SH-SY5Y (cell line): ENCODE results near the gene TRPC4AP.

Source experiments
- GATA2 ChIP-seq: IDR thresholded peaks from 2 replicates; pipeline ENCODE4 v1.6.1; 2011; ENCODE audit warnings: mild to moderate bottlenecking, low read depth, low read length
- GATA3 ChIP-seq: IDR thresholded peaks from 2 replicates; pipeline ENCODE4 v1.6.1; 2011; ENCODE audit warnings: low read depth, mild to moderate bottlenecking, low read length, moderate library complexity

TRPC4AP gene

DNA sequence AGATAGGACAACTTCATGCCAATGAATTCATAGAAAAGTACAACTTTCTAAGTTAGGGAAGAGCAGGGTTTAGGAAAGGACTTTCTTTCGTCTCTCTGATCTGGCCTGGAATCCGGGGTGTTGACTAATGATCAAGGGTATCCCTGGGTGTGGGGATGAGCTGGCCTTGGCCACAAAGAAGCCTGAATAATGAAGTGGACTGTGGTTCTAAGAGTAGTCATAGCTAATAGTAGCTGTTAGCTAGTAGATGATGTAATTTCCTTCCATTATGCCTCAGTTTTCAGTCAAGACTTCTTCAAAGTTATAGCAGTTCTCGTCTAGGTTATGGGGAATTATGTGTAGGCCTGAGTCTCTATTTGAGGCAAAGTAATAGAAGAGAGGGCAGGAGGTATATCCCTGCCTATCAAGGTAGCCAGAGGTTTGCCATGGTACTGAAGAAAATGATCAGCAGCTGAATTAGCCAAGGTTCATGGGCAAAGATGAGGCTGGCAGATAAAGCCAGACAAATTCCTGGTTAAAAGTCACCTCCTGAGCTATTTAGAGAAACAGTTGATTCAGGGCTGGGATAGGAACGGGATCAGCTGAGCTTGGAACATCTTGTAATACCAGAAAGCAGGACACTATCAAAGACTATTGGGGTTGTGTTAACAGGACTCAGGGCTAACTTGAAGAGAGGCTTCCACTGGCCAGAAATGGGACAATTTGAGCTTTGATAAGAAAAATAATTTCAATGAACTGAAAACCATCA, 18.7 kb upstream of the TRPC4AP start:
- TF ChIP-seq GATA3 = no peak
- TF ChIP-seq GATA2 = no peak

DNA sequence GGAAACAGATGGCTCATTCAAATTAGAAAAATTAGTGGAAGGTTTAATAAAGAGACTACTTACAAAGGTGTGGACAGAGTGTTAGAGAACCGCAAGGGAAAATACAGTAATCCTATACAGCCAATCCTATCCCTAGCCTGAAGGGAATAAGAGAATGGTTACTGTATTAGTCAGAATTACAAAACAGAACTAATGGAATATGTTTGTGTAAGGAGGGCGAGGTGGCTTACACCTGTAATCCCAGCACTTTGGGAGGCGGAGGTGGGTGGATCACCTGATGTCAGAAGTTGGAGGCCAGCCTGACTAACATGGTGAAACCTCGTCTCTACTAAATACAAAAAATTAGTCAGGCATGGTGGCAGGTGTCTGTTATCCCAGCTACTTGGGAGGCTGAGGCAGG, 16.3 kb upstream of the TRPC4AP start:
- TF ChIP-seq GATA2 (no peak), GATA3 (no peak)

DNA sequence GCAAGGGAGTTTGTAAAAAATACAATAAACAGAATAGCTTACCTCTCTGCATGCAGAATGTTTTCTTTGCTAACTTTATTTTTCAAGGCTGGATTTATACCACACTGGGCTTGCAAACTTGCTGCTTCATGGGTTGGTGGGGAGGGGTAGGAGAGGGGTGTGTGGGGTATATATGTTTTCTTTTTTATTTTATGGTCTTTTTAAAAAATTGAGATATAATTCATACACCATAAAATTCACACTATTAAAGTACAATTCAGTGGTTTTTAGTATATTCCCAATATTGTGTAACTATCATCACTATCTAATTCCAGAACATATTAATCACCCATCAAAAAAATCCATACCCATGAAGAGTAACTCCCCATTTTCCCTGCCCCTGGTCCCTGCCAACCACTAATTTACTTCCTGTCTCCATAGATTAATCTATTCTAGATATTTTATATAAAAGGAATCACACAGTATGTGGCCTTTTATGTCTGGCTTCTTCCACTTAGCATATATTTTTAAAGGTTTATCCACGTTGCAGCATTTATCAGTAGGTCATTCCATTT, 14.3 kb upstream of the TRPC4AP start:
- TF ChIP-seq GATA3 = no peak

DNA sequence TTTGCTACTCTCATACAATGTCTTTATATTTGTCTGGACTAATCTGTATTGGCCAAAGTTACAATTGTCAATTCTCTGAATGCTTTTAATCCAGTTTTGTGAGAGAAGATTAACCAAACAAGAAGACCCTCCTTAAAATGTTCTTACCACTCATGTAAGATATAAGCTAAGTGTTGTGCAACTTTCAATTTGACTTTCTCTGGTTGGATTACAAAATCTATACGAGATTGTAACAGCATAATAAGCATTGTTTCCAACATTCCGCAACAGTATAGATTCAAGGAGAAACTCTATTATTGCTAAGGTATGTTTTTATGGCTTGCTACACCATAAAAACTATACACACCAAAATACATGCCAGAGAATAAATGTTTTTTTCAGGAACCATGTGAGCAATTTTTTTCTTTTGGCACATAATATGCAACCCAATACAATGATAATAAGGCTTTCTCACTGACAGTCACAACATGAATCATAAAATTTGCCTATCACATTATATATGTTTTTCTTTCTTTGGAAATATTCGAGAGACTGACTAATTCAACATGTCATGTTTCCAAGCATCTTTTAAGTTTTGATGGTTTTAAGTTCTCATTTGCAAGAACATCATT, 12.2 kb upstream of the TRPC4AP start:
- no peak for TF ChIP-seq GATA2
- no peak for TF ChIP-seq GATA3

DNA sequence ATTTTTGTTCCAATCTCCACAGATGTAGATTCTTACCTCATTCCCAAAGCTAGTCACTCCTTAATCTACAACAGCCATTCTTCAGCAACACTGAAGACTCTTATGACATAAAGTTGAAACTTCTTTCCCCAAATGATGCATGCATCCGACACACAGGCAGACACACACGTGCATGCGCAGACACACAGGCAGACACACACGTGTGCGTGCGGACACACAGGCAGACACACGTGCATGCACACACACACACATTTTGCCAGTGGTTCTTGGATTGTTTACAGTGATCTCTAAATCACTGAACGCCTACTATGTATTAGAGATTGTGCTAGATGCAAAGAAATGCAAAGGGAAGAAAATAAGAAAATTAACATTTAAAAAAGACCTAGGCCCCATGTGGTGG, 9.0 kb upstream of the TRPC4AP start:
- TF ChIP-seq GATA3 (no peak), GATA2 (no peak)

DNA sequence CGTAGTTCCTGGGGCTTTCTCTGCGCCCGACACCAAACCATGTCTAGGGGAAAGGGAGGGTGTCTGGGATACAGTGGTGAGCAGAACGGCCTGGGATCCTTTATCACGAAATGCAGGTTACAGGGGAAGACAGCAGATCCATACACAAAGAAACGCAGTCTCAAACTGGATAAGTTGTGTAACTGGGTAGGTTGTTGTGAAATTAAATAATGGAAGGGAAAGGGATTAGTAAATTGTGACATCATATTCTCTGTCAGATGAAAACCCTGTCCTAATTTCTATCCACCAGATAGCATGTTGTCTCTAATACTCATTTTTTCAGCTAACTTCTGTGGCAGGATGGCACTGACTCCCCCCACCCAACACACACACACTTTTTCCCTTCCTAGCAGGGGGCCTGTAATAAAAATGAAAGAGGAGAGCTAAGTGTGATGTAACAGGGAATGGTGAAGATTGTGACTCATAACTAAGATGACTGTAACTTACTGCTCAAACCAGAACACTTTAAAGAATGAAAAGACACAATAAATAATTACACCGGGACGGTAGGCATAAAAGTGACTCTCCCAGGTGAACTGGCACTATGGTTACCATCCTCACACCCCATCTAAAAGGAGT, 769 bp upstream of the TRPC4AP start:
- TF ChIP-seq GATA3 = no peak
- TF ChIP-seq GATA2 = no peak

DNA sequence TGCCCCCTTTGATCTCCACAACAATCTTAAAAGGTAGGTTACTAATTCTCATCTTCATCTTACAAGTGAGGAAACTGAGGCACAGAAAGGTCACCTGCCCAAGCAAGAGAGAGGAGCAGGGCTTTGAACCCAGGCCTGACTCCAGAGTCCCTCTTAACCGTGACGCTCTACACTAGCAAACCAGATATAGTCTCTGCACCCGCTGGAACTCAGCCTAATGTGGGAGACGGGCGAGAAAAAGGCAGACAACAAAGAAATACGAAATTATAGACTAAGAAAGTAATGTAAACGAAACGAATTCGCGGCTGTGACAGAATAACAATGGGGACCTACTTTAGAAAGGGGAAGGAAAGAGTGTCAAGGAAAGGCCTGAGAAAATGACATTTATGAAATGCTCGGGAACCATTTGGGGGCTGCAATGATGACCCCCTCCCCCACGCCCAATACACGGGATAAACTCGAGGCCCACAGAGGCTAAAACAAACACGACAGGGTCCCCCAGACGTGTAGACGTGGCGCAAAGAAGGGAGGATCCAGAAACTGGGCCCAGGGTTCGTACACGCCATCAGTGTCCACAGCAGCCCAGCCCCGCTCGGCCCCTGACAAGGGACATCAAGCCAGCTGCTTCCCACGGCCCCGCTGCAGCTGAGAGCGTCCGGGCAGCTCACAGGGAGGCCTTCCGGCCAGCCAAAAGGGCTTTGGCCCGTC, 637 bp downstream of the TRPC4AP start:
- no peak for TF ChIP-seq GATA3
- no peak for TF ChIP-seq GATA2

DNA sequence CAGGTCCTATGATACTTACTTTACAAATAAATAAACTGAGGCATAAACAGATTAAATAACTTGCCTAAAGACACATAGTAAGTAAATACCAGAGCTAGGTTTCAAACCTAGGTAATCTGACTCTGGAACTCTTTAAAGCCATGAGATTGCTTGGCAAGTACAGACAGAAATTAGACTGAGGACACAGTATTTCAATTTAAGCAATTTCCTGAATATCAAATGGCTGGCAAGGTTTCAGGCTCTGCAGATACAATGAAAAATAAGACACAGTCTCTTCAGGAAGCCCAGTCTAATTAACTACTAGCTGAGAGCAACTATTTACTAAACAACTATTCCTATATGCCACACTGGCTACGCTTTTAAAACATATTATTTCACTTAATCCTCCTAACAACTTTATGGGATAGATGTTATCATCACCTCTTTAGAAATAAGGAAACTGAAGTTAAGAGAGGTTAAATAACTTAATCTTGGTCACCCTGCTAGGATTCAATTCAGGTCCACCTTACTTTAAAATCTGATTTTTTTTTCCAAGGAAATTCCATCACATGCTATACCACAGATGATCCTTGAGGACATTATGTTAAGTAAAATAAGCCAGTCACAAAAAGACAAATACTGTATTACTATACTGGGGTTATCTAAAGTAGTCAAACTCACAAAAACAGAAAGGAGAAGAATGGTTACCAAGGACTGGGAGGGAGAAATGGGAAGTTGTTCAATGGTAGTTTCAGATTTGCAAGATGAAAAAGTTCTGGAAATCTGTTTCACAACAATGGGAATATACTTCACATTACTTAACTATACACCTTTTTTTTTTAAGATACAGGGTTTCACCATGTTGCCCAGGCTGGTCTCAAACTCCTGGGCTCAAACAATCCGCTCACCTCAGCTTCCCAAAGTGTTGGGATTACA, 4.1 kb downstream of the TRPC4AP start:
- no peak for TF ChIP-seq GATA2
- TF ChIP-seq GATA3 = no peak

DNA sequence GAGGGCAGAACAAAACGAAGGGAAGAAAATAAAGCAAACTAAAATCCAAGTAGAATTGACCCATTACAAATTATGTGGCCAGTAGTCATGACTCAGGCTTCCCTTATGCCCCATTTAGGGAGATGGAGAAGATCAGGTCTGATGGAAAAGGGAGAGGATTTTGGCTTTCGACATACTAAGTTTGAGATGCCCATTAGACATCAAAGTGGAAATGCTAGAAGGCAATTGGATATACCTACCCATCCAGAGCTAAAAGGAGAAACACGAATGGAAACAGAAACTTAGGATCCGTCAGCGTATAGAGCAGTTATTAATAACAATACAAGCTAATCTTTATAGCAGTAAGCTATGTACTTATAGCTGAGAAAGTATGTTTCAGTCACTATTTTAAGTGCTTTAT, 4.8 kb downstream of the TRPC4AP start:
- TF ChIP-seq GATA3 (no peak), GATA2 (no peak)

DNA sequence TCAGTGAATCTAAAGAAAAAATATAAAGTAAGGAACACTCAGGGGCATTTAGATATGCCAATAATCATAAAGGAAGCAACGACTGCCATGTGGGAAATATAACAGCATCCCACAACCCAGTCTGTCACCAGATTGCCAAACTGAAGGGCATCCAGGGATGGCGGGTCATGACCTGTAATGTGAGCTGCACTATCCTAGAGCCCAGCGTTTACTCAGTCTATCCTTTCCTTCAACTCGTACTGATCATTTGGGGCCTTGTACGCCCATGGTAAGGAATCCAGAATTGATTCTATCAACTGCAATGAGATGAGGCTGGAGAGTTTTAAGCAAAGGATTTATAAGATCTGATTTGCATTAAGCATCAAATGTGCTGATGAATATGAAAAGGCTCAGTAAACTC, 5.3 kb downstream of the TRPC4AP start:
- TF ChIP-seq GATA3 (no peak), GATA2 (no peak)

DNA sequence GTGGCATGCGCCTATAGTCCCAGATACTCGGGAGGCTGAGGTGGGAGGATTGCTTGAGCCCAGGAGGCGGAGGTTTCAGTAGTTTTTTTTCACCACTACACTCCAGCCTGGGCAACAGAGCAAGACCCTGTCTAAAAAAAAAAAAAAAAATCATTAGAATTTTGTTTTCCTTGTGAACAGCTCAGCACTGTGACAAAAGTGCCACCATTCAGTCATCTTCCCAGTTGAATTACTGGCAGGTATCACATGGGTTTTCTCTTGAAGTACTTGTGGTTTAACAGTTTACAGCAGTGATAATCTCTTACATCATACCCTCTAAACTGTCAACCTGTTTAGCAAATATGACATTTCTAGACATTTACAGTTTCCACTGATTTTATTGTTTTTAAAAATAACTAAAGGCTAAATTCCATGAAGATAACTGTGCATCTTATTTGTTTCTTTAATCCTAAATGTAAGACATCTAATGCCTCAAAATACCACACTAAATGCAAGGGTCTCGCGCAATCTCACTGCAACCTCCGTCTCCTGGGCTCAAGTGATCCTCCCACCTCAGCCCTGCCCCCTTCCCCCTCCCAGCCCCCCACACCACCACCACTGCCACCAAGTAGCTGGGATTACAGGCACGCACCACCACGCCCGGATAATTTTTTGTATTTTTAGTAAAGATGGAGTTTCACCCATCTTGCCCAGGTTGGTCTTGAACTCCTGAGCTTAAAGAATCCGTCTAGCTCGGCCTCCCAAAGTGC, 7.0 kb downstream of the TRPC4AP start:
- no peak for TF ChIP-seq GATA3
- TF ChIP-seq GATA2 = no peak

DNA sequence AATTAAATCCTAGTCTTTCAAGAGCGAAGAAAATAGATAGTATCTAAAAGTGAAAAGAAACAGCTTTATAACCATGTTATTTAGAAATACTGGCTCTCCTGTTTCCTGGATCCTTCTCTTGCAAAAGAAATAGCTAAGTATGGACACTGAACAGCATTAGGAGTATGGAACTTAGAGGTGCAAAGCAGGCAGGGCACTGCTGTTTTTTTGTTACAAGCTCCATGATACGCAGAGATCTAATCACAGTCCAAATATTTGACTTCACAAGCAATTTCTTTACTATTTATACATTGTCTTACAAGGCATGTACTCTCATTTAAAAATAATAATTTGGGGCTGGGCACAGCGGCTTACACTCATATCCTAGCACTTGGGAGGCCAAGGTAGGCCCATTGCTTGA, 7.6 kb downstream of the TRPC4AP start:
- TF ChIP-seq GATA3 (no peak), GATA2 (no peak)

DNA sequence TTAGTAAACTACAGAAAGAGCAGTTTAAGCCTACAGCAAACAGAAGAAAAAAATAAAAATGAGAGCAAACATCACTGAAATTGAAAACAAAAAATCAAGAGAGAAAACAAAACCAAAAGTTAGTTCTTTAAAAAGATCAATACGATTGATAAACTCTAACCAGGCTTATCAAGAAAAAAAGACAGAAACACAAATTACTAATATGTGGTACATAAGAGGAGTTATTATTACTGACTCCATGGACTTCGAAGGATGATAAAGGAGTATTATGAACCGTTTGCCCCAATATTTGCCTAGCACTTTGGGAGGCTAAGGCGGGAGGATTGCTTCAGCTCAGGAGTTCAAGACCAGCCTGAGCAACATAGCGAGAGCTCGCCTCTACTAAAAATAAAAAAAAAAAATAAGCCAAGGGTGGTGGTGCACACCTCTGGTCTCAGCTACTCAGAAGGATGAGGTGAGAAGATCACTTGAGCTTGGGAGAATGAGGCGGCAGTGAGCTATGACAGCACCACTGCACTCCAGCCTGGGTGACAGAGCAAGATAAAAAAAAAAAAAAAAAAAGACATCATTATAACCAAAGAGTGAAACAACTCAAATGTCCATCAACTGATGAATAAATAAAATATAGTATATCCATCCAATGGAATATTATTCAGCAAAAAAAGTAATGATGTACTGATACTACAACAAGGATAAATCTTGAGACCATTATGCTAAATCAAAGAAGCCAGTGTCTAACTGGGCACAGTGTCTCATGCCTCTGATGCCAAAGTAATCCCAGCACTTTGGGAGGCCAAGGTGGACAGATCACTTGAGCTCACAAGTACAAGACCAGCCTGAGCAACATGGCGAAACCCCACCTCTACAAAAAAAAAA, 12.9 kb downstream of the TRPC4AP start:
- TF ChIP-seq GATA3 = no peak
- TF ChIP-seq GATA2 = no peak

DNA sequence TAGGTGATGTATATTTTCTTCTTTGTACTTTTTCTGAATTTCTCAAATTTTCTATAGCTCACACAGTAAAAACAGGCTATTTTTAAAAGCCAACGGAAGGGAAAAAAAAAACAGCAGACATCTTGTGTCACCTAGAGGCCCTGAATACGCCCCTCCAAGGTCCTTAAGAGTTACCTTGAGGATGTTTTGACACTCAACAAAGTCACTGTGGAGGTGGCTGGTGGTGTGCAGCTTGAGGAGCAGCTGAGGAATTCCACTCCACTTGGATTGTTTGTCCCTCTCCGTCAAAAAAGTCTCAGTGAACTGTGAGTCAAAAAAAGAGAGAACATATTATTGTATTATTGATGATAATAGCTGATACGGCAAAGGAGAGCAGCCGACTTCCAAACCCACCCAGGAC, 14.7 kb downstream of the TRPC4AP start:
- TF ChIP-seq GATA3 (no peak), GATA2 (no peak)
